GM12878 (cell line): ENCODE measurements around the gene ALDH1A1.

Experiments used
- BMI1 ChIP-seq: fragments of 450-650 bp; IDR thresholded peaks from 2 replicates; pipeline ENCODE4 v1.6.1; 2016; ENCODE audit warnings: mild to moderate bottlenecking, moderate library complexity, borderline replicate concordance
- EZH2 ChIP-seq: IDR thresholded peaks from 2 replicates; pipeline ENCODE4 v1.6.1; 2012; ENCODE audit warnings: low read depth, mild to moderate bottlenecking, control low read depth, inconsistent platforms, low read length, borderline replicate concordance; ENCODE audit not compliant: control insufficient read depth
- MLLT1 ChIP-seq: fragments of 450-650 bp; IDR thresholded peaks from 2 replicates; pipeline ENCODE4 v1.6.1; 2016; ENCODE audit warnings: mild to moderate bottlenecking
- TF ChIP-seq, protein P1 (sequence below): IDR thresholded peaks from 2 replicates; pipeline ENCODE4 v1.6.1; 2012; ENCODE audit warnings: low read depth, low read length, improper control_type of control experiment
- TF ChIP-seq, protein P2 (sequence below): IDR thresholded peaks from 2 replicates; pipeline ENCODE4 v1.6.1; 2011; ENCODE audit warnings: low read depth, low read length, improper control_type of control experiment, borderline replicate concordance
- TF ChIP-seq, protein P3 (sequence below), 3 experiments: IDR thresholded peaks in 2 of 3; conservative IDR thresholded peaks in 1 of 3; 2 replicates each; pipeline ENCODE4 v1.5.1; 2011; ENCODE audit warnings: low read depth in 3 of 3, low read length in 3 of 3, mild to moderate bottlenecking in 3 of 3, control low read depth in 2 of 3, moderate library complexity in 2 of 3, inconsistent platforms in 1 of 3, mixed read lengths in 1 of 3; ENCODE audit not compliant: control insufficient read depth in 2 of 3, insufficient read depth in 1 of 3; ENCODE audit errors: extremely low read depth in 1 of 3

DNA sequence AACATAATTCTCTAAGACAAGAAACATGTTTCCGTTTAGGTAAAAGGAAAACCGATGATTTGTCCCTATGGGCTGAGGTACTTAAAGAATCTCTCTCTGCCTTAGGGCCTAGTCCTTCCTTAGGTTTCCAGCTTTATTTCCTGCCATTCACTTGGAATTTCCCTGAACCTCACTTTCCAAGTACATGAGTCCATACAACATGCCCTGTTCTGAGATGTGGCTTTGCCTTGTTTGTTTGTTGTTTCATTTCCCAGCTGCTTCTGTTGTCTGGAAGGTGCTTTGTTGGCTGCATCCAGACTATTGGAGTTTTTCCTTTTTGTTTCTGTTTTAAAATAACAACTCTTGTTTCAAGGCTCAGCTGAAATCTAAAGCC, 95.2 kb downstream of the ALDH1A1 start:
- TF ChIP-seq MLLT1 (no peak), EZH2 (no peak), BMI1 (no peak)
- TF ChIP-seq, protein P1, sequence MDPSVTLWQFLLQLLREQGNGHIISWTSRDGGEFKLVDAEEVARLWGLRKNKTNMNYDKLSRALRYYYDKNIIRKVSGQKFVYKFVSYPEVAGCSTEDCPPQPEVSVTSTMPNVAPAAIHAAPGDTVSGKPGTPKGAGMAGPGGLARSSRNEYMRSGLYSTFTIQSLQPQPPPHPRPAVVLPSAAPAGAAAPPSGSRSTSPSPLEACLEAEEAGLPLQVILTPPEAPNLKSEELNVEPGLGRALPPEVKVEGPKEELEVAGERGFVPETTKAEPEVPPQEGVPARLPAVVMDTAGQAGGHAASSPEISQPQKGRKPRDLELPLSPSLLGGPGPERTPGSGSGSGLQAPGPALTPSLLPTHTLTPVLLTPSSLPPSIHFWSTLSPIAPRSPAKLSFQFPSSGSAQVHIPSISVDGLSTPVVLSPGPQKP, result no peak
- TF ChIP-seq, protein P2, sequence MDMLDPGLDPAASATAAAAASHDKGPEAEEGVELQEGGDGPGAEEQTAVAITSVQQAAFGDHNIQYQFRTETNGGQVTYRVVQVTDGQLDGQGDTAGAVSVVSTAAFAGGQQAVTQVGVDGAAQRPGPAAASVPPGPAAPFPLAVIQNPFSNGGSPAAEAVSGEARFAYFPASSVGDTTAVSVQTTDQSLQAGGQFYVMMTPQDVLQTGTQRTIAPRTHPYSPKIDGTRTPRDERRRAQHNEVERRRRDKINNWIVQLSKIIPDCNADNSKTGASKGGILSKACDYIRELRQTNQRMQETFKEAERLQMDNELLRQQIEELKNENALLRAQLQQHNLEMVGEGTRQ, result no peak
- TF ChIP-seq, protein P3, sequence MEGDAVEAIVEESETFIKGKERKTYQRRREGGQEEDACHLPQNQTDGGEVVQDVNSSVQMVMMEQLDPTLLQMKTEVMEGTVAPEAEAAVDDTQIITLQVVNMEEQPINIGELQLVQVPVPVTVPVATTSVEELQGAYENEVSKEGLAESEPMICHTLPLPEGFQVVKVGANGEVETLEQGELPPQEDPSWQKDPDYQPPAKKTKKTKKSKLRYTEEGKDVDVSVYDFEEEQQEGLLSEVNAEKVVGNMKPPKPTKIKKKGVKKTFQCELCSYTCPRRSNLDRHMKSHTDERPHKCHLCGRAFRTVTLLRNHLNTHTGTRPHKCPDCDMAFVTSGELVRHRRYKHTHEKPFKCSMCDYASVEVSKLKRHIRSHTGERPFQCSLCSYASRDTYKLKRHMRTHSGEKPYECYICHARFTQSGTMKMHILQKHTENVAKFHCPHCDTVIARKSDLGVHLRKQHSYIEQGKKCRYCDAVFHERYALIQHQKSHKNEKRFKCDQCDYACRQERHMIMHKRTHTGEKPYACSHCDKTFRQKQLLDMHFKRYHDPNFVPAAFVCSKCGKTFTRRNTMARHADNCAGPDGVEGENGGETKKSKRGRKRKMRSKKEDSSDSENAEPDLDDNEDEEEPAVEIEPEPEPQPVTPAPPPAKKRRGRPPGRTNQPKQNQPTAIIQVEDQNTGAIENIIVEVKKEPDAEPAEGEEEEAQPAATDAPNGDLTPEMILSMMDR (IDR thresholded peaks at IDR 0.05 in 2 of 3, conservative IDR thresholded peaks at IDR 0.05 in 1 of 3; ENCODE audit: control insufficient read depth in 2 of 3, extremely low read depth in 1 of 3, insufficient read depth in 1 of 3, low read depth in 3 of 3, low read length in 3 of 3), result no peak
